ENCODE data around the gene IGFBPL1.

The IGFBPL1 gene

GRCh38 chr9:38357350-38358114, 66.7 kb downstream of the IGFBPL1 start:
- no peak for DNase-seq (ENCODE audit: low read depth in 2 of 2)

DNA sequence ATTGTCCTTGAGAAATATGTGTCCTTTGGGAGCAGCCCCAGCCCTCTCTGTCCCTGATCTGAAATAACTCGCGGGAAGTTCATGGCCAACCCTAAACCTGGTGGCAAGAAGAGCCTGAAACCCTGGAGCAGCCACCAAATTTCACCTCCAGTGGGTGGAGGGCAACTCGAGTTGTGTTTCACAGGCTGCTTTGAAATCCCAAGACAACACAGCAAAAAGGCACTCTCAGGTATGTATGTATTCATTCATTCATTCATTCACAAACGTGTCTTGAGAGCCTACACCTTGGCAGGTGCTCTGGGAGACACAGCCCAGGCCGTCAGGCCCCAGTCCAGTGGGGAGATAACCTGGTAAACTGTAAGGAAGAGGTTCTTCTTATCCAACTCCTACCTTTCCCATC, 67.4 kb downstream of the IGFBPL1 start:
- no peak for DNase-seq (ENCODE audit: low read depth in 2 of 2)
